Brain microvascular endothelial cell (primary cell): ENCODE results near the gene USP37.

ENCODE experiments used
- DNase-seq: peaks from one replicate; pipeline ENCODE4 v3.0.0-alpha.2; 2020
- H3K27ac ChIP-seq: fragments of 250-450 bp; sonication (Bioruptor Pico); 2 replicates; pipeline ENCODE4 v1.5.1; 2020; ENCODE audit warnings: mild to moderate bottlenecking, moderate library complexity
- H3K27me3 ChIP-seq: fragments of 250-450 bp; sonication (Bioruptor Pico); replicated peaks from 2 replicates; pipeline ENCODE4 v1.5.1; 2020; ENCODE audit warnings: mild to moderate bottlenecking
- H3K36me3 ChIP-seq: fragments of 250-450 bp; sonication (Bioruptor Pico); replicated peaks from 2 replicates; pipeline ENCODE4 v1.5.1; 2020; ENCODE audit warnings: mild to moderate bottlenecking
- H3K4me3 ChIP-seq: 2 replicates; pipeline ENCODE4 v1.5.1; 2011; ENCODE audit warnings: low read depth, mild to moderate bottlenecking, control low read depth, low read length, moderate library complexity
- in situ Hi-C: cut with HindIII; loops from 2 replicates; pipeline ENCODE4 v1.10.0; 2017; ENCODE audit warnings: low sequenced_read_pairs, low pct_ligation_motif_present
- TF ChIP-seq, protein P1 (sequence below): IDR thresholded peaks from 2 replicates; pipeline ENCODE4 v1.5.1; 2011; ENCODE audit warnings: low read depth, mild to moderate bottlenecking, moderate library complexity, low read length, control low read depth, inconsistent platforms; ENCODE audit errors: missing control alignments

USP37 gene

DNA sequence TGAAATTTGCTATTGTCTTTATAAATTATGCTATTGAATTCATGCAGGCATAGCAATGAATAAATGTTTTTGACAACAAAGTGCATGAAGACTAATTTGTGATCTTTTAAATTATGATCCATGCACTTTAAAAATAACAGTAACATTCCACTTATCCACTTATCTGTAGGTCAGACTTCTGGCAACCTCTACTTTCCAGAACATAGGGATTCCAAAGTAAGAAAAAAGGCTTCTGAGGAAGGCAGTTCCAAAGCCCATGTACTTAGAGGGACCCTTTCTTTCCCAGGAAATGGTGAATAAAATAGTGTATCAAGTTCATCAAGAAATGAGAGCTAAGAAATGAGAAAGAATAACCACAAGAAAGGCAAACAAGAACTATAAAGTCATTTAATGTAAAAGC, 90.9 kb downstream of the USP37 start:
- H3K36me3 ChIP-seq = peaks cover 2% of the 10 kb centered on the region

DNA sequence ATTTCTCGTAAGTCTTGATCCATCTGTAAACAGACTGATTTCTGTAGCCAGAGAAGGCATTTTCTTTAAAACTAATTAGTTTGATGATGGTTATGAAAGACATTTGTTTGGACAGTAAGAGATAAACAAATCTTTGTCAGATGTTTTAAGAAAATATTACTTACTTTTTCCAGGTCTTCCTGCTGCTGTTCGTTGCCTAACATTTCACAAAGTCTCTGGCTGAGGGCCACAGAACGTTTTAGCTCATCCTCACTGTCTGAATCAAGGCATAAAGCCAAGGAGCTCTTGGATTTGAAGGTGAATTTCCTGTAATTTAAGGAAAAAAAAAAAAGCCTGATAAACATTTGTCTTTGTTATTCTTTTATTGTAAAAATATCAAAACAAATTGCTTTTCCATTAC, 91.5 kb downstream of the USP37 start:
- Histone ChIP-seq H3K27ac (no peak overlapping the region), H3K36me3 (peaks cover 2% of the 10 kb centered on the region), H3K4me3 (no peak overlapping the region), H3K27me3 (no peaks in the 10 kb centered on the region)
- TF ChIP-seq, protein P1, sequence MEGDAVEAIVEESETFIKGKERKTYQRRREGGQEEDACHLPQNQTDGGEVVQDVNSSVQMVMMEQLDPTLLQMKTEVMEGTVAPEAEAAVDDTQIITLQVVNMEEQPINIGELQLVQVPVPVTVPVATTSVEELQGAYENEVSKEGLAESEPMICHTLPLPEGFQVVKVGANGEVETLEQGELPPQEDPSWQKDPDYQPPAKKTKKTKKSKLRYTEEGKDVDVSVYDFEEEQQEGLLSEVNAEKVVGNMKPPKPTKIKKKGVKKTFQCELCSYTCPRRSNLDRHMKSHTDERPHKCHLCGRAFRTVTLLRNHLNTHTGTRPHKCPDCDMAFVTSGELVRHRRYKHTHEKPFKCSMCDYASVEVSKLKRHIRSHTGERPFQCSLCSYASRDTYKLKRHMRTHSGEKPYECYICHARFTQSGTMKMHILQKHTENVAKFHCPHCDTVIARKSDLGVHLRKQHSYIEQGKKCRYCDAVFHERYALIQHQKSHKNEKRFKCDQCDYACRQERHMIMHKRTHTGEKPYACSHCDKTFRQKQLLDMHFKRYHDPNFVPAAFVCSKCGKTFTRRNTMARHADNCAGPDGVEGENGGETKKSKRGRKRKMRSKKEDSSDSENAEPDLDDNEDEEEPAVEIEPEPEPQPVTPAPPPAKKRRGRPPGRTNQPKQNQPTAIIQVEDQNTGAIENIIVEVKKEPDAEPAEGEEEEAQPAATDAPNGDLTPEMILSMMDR = no peak
- in situ Hi-C loops = no loop called here
- DNase-seq = no peak

More for the DNA sequence above, 90.9 kb downstream of the USP37 start:
- Histone ChIP-seq H3K27me3 (no peaks in the 10 kb centered on the region), H3K4me3 (no peak overlapping the region), H3K27ac (no peak overlapping the region)
- no peak for DNase-seq
- TF ChIP-seq, protein P1 = no peak
- in situ Hi-C loops = no loop called here

DNA sequence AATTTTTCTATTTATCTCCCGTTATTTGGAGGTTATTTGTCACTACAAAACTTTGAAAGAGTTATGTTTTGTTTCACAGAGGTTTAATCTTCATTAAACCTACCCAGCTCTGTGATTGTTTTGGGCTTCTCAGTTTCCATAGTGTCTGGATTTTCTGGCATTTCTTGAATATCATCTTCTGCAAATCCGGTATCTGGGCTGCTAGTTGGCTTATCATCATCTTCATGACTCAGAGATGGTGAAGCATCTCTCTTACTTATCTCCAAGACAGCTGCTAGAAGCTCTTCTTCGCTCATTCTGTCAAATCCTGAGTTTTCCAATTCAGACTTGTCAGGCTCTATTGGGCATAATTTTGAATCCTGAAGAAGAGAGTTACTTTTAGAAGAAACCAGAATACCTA, 93.6 kb downstream of the USP37 start:
- Histone ChIP-seq H3K36me3 (peaks cover 2% of the 10 kb centered on the region), H3K4me3 (no peak overlapping the region), H3K27ac (no peak overlapping the region), H3K27me3 (no peaks in the 10 kb centered on the region)
- in situ Hi-C loops = no loop called here
- peak; percentile 38 for DNase-seq
- TF ChIP-seq, protein P1 = no peak

GRCh38 chr2:218472988-218473387, 95.2 kb downstream of the USP37 start:
- no peaks in the 10 kb centered on the region for H3K27me3 ChIP-seq
- in situ Hi-C loops = no loop called here
- peaks cover 2% of the 10 kb centered on the region for H3K36me3 ChIP-seq

DNA sequence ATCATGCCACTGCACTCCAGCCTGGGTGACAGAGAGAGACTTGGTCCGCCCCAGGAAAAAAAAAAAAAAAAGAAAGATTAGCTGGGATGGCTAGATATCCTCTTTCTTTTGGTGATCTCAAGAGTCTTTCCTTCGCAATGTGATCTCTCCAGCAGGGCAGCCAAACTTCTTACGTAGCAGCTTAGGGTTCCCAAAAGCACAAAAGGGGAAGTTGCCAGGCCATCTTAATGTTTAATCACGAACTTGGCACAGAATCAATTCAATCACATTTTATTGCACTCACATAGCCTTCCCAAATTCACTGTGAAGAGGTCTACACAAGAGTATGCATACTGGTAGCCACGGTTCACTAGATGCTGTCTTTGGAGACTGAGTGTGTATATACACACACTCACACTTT, 96.2 kb downstream of the USP37 start:
- no peak for DNase-seq
- in situ Hi-C loops = no loop called here
- TF ChIP-seq, protein P1 = no peak
- H3K27ac ChIP-seq = no peak overlapping the region
- H3K4me3 ChIP-seq = no peak overlapping the region
- H3K36me3 ChIP-seq = peaks cover 2% of the 10 kb centered on the region
- H3K27me3 ChIP-seq = no peaks in the 10 kb centered on the region

More at GRCh38 chr2:218472988-218473387, 95.2 kb downstream of the USP37 start:
- Histone ChIP-seq H3K4me3 (no peak overlapping the region), H3K27ac (no peak overlapping the region)
- no peak for DNase-seq
- TF ChIP-seq, protein P1 = no peak

DNA sequence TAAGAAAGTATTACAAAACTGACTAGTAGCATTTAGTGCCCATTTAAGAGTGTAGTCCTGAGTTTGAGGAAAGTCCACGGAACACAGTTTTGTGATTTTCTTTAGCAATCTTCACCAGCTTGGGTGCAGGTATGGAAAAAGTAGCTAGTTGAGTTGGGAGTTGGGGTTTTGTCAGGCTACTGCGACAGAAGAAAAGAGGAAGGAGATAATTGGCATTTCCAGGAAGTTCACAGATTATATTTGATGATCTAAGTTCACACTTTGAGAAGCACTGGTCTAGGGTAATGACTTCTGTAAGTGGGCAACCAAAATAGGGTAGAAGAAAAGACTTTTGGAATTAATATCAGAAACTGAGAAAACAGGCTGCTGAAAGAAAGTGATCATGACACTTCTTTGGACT, 97.1 kb downstream of the USP37 start:
- Histone ChIP-seq H3K4me3 (no peak overlapping the region), H3K27me3 (no peaks in the 10 kb centered on the region), H3K36me3 (peaks cover 2% of the 10 kb centered on the region), H3K27ac (no peak overlapping the region)
- in situ Hi-C loops = no loop called here
- TF ChIP-seq, protein P1 = no peak
- DNase-seq = no peak
